Measurements from ENCODE around the gene SYNJ2. TPM values are rescaled to one million over a fixed set of nuclear protein-coding genes. Genes with fewer than 3 reads are reported as not detected.

The SYNJ2 gene
- total RNA-seq, 1 experiment from 2014 or later = 24.5 TPM

GRCh38 chr6:158113802-158114201, 132.1 kb downstream of the SYNJ2 start:
- Histone ChIP-seq H3K23me2 (ENCODE audit: insufficient read length, low read depth, low read length, poor library complexity, severe bottlenecking) (no peaks in the 10 kb centered on the region), H3K4me1 (ENCODE audit: insufficient read depth, low read length) (no peaks in the 10 kb centered on the region), H3K27me3 (ENCODE audit: insufficient read depth, low read length) (no peaks in the 10 kb centered on the region; the same call in 1 of the 2 replicates), H3T11ph (ENCODE audit: low read length) (no peak overlapping the region), H3K79me2 (ENCODE audit: insufficient read depth, low read length) (no peaks in the 10 kb centered on the region), H3K79me1 (ENCODE audit: insufficient read depth, low read depth, low read length, poor library complexity, severe bottlenecking) (no peaks in the 10 kb centered on the region), H3K23ac (ENCODE audit: insufficient read length, low read depth, low read length) (no peak overlapping the region), H2AFZ (ENCODE audit: low read length) (no peak overlapping the region), H4K91ac (ENCODE audit: insufficient read length, low read depth, low read length) (no peak overlapping the region), H3K4me2 (ENCODE audit: insufficient read depth, insufficient read length, low read length) (no peak overlapping the region), H3K56ac (ENCODE audit: insufficient read length, low read depth, low read length) (no peak overlapping the region), H2BK15ac (ENCODE audit: low read depth, low read length) (no peak overlapping the region), H2AK5ac (ENCODE audit: insufficient read length, low read length) (no peak overlapping the region), H3K4ac (ENCODE audit: low read depth, low read length) (no peak overlapping the region), H3K27ac (ENCODE audit: insufficient read length, low read depth, low read length) (no peak overlapping the region), H3K9me3 (ENCODE audit: control insufficient read depth, low read depth, low read length) (no peaks in the 10 kb centered on the region), H3K18ac (ENCODE audit: insufficient read length, low read depth, low read length) (no peak overlapping the region), H2BK12ac (ENCODE audit: insufficient read length, low read depth, low read length) (no peak overlapping the region), H2BK20ac (ENCODE audit: low read depth, low read length, poor library complexity, severe bottlenecking) (no peak overlapping the region), H4K8ac (replicated peaks; ENCODE audit: insufficient read length, low read depth, low read length) (no peak overlapping the region), H3K14ac (ENCODE audit: insufficient read depth, low read length) (no peak overlapping the region), H2BK120ac (ENCODE audit: low read depth, low read length, poor library complexity, severe bottlenecking) (no peak overlapping the region), H4K5ac (ENCODE audit: insufficient read length, low read depth, low read length) (no peak overlapping the region), H4K20me1 (ENCODE audit: control insufficient read depth, insufficient read depth, insufficient read length) (no peaks in the 10 kb centered on the region), H2BK5ac (ENCODE audit: insufficient read length, low read length) (no peak overlapping the region), H3K9ac (ENCODE audit: extremely low read depth, insufficient read length, low read length) (no peak overlapping the region)
- H3K4me1 Mint-ChIP-seq = no peaks in the 10 kb centered on the region
- H3K27me3 Mint-ChIP-seq (ENCODE audit: low read depth) = no peaks in the 10 kb centered on the region
- no peak for DNase-seq
- H3K36me3 Mint-ChIP-seq (ENCODE audit: insufficient read depth in 1 of 3, low read depth in 3 of 3) = peaks cover 4 to 16% (median 11%) of the 10 kb centered on the region in 3 experiments; a peak in 5 of 7 replicates
- H3K4me3 Mint-ChIP-seq = no peak overlapping the region
- peak overlapping the region in 1 of 3 experiments; percentile 46; a peak in 1 of 7 replicates for H3K27ac Mint-ChIP-seq
- TF ChIP-seq, protein P1, sequence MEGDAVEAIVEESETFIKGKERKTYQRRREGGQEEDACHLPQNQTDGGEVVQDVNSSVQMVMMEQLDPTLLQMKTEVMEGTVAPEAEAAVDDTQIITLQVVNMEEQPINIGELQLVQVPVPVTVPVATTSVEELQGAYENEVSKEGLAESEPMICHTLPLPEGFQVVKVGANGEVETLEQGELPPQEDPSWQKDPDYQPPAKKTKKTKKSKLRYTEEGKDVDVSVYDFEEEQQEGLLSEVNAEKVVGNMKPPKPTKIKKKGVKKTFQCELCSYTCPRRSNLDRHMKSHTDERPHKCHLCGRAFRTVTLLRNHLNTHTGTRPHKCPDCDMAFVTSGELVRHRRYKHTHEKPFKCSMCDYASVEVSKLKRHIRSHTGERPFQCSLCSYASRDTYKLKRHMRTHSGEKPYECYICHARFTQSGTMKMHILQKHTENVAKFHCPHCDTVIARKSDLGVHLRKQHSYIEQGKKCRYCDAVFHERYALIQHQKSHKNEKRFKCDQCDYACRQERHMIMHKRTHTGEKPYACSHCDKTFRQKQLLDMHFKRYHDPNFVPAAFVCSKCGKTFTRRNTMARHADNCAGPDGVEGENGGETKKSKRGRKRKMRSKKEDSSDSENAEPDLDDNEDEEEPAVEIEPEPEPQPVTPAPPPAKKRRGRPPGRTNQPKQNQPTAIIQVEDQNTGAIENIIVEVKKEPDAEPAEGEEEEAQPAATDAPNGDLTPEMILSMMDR (conservative IDR thresholded peaks at IDR 0.05) = no peak
- no peaks in the 10 kb centered on the region for H3K9me3 Mint-ChIP-seq
